DND-41 (cell line): ENCODE results near the gene PDE4D.

ENCODE experiments used
- CTCF ChIP-seq: IDR thresholded peaks from 2 replicates; pipeline ENCODE4 v1.5.1; 2012; ENCODE audit warnings: borderline replicate concordance, low read length, moderate library complexity, mild to moderate bottlenecking; ENCODE audit not compliant: poor library complexity, severe bottlenecking; ENCODE audit errors: extremely low read depth
- EZH2 ChIP-seq: IDR thresholded peaks from 3 replicates; pipeline ENCODE4 v1.6.1; 2012; ENCODE audit warnings: borderline replicate concordance, low read depth, mild to moderate bottlenecking, moderate library complexity, low read length, inconsistent platforms; ENCODE audit not compliant: severe bottlenecking

GRCh38 chr5:59579101-59579823, 314.3 kb downstream of the PDE4D start:
- TF ChIP-seq EZH2 (no peak), CTCF (no peak)
